ENCODE results near the gene TMEM117. TPM values are rescaled to one million over a fixed set of nuclear protein-coding genes. Genes with fewer than 3 reads are reported as not detected.

TMEM117 gene
- total RNA-seq, 4 donors from 2014 or later, result 15.8 to 42.2 (median 24.0) TPM

GRCh38 chr12:44053549-44054127, 217.8 kb downstream of the TMEM117 start:
- intact Hi-C loops (cut with DNase I), result no loop called here
- no peaks in the 10 kb centered on the region for H3K36me3 ChIP-seq
- no peaks in the 10 kb centered on the region for H3K9me3 ChIP-seq
- 34 to 51% methylated on average over 3 of the region's 3 CpGs for WGBS, 2 donors
- no peak for DNase-seq
- H3K4me1 ChIP-seq, result peaks cover 0 to 3% (median 0%) of the 10 kb centered on the region in 3 donors
- no peak overlapping the region for H3K27ac ChIP-seq
- no peak overlapping the region for H3K4me3 ChIP-seq
- no peak for TF ChIP-seq POLR2A (IDR thresholded peaks at IDR 0.05)
- TF ChIP-seq CTCF (IDR thresholded peaks at IDR 0.05), result no peak
- H3K27me3 ChIP-seq, result no peaks in the 10 kb centered on the region

- intact Hi-C loops (cut with DNase I), result no loop called here
- TF ChIP-seq CTCF (IDR thresholded peaks at IDR 0.05) (no peak), POLR2A (IDR thresholded peaks at IDR 0.05) (no peak)
- no peak overlapping the region for H3K4me3 ChIP-seq
- peaks cover 0 to 3% (median 0%) of the 10 kb centered on the region in 3 donors for H3K4me1 ChIP-seq
- H3K27me3 ChIP-seq, result no peaks in the 10 kb centered on the region
- no peak overlapping the region for H3K27ac ChIP-seq
- H3K9me3 ChIP-seq, result no peaks in the 10 kb centered on the region
- no peaks in the 10 kb centered on the region for H3K36me3 ChIP-seq
- DNase-seq, result no peak
- 78 to 83% methylated on average over 3 of the region's 3 CpGs for WGBS, 2 donors
Measured at GRCh38 chr12:44054281-44054680, 218.4 kb downstream of the TMEM117 start.

- 73 to 84% methylated on average over 2 of the region's 2 CpGs for WGBS, 2 donors
- TF ChIP-seq CTCF (IDR thresholded peaks at IDR 0.05) (no peak), POLR2A (IDR thresholded peaks at IDR 0.05) (no peak)
- Histone ChIP-seq H3K4me1 (no peaks in the 10 kb centered on the region), H3K4me3 (no peak overlapping the region), H3K9me3 (no peaks in the 10 kb centered on the region), H3K36me3 (no peaks in the 10 kb centered on the region), H3K27ac (no peak overlapping the region), H3K27me3 (no peaks in the 10 kb centered on the region)
- DNase-seq, result no peak
- intact Hi-C loops (cut with DNase I), result no loop called here
Measured at GRCh38 chr12:44058366-44058765, 222.5 kb downstream of the TMEM117 start.

- Histone ChIP-seq H3K27me3 (no peaks in the 10 kb centered on the region), H3K9me3 (no peaks in the 10 kb centered on the region), H3K27ac (no peak overlapping the region), H3K4me3 (no peak overlapping the region), H3K4me1 (no peaks in the 10 kb centered on the region), H3K36me3 (no peaks in the 10 kb centered on the region)
- no peak for DNase-seq
- TF ChIP-seq POLR2A (IDR thresholded peaks at IDR 0.05), result no peak
- TF ChIP-seq CTCF (IDR thresholded peaks at IDR 0.05), result no peak
- intact Hi-C loops (cut with DNase I), result no loop called here
Measured at GRCh38 chr12:44059476-44059875, 223.6 kb downstream of the TMEM117 start.

DNA sequence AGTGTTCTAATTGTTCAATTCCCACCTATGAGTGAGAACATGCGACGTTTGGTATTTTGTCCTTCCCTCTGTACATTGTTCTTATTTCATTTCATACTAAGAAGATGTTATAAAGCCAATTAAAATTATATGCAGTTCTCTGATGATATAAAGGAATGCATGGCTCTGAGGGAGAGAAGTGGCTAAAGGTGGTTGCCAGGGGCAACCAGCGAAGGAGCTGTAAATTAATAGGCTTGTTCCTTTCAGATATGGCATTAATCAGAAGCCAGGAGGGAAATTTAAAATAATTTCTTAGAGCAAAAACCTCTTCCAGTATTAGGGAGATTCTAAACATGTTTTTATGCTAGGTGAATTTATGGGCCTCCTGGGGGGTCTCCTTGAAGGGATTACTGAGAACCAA, 227.8 kb downstream of the TMEM117 start:
- H3K27ac ChIP-seq, result no peak overlapping the region
- no peaks in the 10 kb centered on the region for H3K27me3 ChIP-seq
- no peaks in the 10 kb centered on the region for H3K36me3 ChIP-seq
- intact Hi-C loops (cut with DNase I), result no loop called here
- no peak overlapping the region for H3K4me3 ChIP-seq
- no peaks in the 10 kb centered on the region for H3K4me1 ChIP-seq
- no peak for DNase-seq
- TF ChIP-seq POLR2A (IDR thresholded peaks at IDR 0.05), result no peak
- no peak for TF ChIP-seq CTCF (IDR thresholded peaks at IDR 0.05)
- 96 to 100% methylated on average over 2 to 3 of the region's 3 CpGs for WGBS, 2 donors
- no peaks in the 10 kb centered on the region for H3K9me3 ChIP-seq

Measured in esophagus squamous epithelium (tissue), 5 donors.